GM21515 (cell line): ENCODE measurements around the gene FCSK.
"Not testable (repeated sequence)": the region's sequence is repeated elsewhere in the genome, so short reads cannot be mapped to it uniquely, and the experiment has no call there.

ENCODE experiments used
- ATAC-seq: cut with Tn5 transposase; IDR thresholded peaks from one replicate; pipeline ENCODE4 v1.9.1; 2021; ENCODE audit not compliant: unreplicated experiment

FCSK gene

DNA sequence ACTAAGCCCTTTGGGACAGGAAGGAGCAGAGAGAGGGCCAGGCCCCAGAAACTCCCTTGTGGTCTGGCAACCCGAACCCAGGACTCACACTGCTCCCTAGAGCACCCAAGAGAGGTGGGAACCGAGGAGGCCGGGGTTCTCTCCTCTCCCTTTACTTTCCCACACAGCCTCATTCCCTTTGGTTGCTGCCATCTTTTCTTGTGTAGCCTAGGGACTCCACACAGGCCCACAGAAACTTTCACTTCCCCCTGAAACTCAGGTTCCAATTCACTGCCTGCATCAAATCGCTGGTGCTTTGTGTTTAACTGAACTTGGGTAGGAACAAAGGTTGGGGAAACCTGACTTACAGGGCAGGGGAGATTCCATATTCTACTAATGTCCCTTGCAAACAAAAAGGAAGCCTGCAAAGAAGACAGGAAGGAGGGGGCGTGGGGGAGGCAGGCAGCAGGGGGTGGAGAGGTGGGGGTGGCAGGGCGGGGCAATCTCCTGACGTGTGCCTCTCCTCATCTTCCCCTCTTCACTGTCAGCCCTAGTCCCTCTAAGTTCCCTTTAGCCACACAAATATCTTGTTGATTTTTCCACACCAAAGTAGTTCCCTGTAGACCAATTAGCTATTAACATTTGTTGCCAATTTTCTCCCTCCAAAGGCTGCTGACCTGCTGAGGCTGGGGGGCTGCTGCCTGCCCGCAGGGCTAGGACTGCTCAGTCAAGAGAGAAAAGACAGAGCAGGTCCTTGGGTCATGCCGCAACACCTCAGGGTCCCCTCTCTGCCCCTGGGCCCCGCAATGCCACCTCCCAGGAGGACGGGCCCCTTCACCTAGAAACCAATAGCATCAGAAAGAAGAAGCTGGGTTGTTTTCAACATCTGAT lies 23.5 kb upstream of the FCSK start:
- ATAC-seq, result peak; percentile 44

GRCh38 chr16:70432356-70432722 lies 22.1 kb upstream of the FCSK start:
- ATAC-seq, result no peak

- no peak for ATAC-seq
Observed at GRCh38 chr16:70432723-70433457, 21.5 kb upstream of the FCSK start.

DNA sequence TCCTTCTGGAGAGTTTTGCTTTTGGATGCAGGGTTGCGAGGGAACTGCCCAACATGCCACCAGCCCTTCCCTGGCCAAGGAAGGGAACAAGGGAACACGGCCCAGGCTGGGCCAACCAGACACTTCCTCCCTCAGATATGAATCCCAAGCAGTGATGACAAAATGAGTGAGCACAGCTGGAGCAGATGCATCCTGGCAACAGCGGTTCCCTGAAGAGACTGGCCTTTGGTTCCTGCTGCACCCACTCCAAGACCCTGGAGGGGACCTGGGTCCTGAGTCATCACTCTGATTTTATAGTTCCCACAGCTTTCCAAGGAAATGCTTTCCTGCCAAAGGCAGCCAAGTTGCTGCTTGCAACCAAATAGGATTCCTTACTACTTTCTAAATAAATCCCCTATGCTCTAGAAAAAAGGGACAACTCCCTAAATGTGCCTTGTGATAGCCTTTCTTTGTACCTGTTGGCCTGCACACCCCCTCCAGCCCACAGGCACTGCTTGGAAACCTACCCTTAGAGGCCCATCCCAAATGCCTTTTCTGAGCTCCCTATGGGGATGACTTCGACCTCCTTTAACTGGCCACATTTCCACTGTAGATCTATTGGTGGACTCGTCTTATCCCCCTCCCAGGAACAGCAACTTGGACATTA lies 20.8 kb upstream of the FCSK start:
- ATAC-seq, result no peak

DNA sequence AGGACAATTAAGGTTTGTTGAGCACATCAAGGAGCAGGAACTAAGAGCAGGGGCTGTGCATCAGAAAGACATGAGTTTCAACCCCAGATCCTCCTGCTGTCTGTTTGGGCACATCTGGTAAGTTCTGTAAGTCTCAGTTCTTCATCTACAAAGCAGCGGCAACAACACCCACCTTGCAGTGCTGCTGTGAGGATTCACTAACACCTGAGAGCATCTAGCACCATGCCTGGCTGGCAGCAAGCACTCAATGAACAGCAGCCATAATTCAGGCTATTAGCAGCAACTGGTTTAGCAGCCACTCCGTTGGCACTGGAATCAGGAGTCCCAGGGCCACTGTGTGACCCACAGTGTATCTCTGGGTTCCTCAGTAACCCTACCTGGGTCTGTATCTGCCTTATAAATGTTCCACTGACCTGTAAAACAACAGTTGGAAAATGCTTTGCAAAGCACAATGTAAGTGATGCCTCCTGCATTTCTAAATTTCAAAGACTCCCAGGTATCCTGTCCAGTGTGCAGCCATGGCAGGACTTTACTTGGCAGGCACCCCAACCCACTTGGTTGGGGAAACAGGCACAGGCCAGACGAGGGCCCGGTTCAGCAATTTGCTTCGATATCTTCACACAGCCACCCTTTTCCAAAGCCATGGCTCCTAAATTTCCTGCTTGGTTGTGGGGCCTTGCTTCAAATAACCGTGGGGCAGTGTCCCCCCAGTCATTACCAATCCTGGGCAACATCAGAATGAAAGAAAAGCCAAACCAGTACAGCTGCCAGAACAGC lies 19.7 kb upstream of the FCSK start:
- ATAC-seq, result no peak

- no peak for ATAC-seq
Observed at GRCh38 chr16:70437017-70437581, 17.3 kb upstream of the FCSK start.

DNA sequence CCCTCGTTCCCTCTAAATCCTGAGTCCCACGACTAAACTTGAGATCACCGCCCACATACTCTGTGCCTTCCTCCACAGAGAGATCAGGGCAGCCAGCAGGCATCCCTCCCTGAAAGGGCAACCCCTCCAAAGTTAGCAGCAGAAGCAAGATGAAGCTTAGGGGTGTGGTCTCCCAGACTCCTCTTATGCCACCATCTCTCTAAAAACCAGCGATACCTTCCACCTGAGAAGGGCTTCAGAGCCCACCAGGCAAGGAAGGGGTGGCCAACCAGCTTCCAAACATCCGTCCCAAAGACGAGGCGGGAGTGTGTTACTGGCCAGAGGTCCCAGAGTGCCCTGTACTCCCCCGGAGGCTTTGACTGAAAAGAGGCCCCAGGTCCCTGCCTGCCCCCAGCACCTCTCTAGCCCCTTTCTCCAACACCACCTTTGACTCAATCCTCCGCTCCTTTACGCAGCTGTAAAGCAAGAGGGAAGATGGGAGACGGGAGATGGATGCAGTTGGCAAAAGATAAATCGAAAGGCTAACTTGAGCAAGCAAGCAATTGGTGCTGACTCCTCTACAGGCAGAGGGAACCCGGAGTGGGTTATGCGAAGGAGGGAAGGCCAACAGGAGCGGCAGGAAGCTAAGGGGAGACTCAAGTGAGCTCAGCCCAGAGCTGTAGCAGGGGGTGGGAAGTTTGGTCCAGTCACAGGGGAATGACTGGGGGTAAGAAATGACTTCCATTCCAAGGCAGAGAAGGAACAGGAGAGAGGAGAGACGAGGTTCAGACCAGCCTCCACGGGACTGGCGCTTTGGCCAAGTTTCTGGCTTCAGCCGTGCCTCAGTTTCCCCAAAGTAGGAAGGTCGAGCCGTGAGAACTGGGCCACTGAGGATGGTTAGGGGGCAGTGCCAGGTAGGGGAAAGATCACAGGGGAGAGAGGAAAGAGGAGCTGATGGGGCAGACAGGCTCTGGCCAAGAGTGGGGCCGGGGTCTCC lies 16.5 kb upstream of the FCSK start:
- no peak for ATAC-seq

DNA sequence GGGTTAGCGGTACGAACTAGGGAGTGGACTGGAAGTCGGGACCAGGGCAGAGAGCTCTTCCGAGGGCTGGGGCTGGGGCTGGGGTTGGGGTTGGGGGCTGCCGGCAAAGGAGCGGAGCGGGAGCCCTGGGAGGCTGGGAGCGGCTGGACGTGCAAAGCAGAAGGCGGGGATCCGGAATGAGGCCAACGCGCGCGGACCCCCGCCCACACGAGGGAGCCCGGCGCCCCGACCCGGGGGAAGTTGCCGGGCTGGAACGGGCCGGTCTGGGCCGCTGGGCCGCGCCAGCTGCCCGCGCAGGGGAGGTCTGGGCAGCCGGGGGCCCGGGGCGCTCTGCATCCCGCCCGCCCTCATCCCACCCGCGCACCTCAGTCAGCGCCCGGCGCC lies 15.8 kb upstream of the FCSK start:
- ATAC-seq, result peak; percentile 1

DNA sequence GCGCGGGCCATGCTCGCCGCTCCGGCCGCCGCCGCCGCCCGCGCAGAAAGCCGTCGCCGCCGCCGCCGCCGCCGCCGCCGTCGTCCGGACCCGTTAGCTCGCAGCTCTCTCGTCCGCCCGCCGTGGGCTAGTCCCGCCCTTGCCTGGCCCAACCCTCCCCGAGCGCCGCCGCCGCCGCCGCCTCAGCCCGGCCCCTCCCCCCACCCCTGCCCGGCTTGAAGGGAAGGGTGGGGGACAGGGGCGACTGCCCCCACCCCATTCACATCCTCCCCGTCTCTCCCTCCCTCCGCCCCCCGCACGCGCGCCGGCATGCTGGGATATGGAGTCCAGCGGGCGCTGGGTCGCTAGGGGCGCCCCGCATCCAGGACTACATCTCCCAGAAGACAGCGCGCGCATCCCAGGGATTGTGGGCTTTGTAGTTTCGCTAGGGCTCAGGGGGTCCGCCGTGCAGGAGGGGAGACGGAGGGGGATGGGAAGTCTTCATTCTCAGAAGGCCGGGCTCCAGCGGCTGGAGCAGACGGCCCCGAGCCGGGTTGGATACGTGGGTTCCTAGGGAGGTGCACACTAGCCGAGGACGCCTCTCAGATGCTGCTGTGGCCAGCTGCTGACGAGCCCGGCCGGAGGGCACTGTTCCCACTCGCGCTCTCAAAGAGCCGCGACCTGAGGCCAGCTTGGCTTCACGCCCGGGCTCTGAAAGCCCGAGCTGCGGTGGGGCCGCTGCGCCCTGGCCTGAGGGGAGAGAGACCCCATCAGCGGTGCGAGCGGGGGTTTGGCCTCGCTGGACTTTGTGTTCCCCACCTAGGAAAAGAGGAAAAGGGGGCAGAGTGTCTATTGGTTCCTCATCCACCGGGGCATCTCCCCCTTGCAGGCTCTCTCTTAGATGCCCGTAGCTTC lies 15.2 kb upstream of the FCSK start, which contains the start of gene ST3GAL2:
Gene ST3GAL2 (minus strand): TSS at position 132 of the 894 bp plus-strand sequence. CDS start 40,570 bp downstream, outside the sequence.
- ATAC-seq, result peak; percentile 76

DNA sequence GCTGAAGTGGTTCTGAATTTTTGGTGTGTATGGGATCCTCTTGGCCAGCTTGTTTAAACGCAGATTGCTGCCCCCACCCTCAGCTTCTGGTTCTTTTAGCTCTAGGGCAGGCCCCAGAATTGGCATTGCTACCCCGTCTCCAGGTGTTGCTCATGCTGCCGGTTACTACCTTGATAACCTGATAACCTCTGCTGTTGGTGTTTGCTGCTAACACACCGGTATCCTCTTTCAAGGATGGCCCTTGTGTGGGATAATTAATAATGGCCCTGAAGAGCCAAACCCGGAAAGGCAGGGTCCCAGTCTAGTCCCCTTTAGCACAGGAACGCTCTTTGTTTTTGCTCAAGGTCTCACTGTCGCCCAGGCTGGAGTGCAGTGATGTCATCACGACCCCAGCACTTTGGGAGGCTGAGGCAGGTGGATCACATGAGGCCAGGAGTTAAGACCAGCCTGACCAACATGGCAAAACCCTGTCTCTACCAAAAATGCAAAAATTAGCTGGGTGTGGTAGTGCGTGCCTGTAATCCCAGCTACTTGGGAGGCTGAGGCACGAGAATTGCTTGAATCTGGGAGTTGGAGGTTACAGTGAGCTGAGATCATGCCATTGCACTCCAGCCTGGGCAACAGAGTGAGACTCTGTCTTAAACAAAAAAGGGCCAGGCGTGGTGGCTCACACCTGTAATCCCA lies 14.2 kb upstream of the FCSK start:
- no peak for ATAC-seq

- ATAC-seq, result no peak
Observed at GRCh38 chr16:70441406-70441990, 12.9 kb upstream of the FCSK start.

DNA sequence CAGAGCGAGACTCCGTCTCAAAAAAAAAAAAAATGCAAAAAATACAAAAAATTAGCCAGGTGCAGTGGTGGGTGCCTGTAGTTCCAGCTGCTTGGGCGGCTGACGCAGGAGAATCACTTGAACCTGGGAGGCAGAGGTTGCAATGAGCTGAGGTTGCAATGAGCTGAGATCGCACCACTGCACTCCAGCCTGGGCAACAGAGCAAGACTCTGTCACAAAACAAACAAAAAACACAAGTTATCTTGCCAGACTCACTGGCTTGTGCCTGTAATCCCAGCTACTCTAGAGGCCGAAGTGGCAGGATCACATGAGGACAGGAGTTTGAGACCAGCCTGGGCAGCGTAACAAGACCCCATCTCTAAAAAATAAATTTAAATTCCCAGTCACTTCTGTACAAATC lies 12.1 kb upstream of the FCSK start:
- ATAC-seq, result no peak

DNA sequence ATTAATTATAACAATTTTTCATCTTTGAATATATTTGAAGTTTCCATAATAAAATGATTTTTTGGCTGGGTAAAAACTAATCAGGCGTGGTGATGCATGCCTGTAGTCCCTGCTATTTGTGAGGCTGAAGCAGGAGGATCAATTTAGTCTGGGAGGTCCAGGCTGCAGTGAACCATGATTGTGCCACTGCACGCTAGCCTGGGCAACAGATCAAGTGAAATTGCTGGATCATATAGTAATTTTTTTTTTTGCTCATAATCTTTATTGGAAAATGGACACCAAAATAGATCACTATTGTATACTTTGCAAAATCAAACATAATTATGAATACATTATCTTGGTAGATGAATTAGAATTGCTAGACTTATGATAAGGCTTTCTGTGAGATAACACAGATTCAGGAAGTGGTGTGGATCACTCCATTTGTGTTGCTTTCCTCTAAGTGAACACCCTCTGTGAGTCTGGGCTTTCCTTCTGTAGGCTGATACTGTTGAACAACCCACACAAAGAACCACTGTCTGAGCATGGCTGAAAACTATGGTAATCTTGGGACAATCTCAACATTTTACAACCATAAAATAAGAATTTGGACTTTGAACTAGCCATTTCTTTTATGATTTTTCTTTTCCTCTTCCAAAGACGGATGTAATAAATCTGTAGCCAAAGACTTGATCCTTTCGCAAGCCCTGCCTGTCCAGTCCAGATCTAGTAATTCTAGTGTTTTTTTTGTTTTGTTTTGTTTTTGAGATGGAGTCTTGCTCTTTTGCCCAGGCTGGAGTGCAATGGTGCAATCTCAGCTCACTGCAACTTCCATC lies 9.9 kb upstream of the FCSK start:
- no peak for ATAC-seq

GRCh38 chr16:70448075-70448474 lies 6.3 kb upstream of the FCSK start:
- no peak for ATAC-seq

DNA sequence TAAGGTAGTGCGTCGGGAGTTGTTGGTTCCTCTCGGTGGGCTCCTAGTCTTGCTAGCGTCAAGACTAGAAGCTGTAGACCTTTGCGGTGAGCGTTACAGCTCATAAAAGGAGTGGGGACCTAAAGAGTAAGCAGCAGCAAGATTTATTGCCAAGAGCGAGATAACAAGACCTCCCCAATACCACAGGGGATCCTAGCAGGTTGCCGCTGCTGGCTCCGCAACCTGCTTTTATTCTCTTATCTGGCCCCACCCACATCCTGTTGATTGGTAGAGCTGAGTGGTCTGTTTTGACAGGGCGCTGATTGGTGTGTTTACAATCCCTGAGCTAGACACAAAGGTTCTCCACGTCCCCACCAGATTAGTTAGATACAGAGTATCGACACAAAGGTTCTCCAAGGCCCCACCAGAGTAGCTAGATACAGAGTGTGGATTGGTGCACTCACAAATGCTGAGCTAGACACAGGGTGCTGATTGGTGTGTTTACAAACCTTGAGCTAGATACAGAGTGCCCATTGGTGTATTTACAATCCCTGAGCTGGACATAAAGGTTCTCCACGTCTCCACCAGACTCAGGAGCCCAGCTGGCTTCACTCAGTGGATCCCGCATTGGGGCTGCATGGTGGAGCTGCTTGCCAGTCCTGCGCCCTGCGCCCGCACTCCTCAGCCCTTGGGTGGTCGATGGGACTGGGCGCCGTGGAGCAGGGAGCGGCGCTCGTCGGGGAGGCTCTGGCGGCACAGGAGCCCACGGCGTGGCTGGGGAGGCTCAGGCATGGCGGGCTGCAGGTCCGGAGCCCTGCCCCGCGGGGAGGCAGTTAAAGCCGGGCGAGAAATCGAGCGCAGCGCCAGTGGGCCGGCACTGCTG lies 4.0 kb upstream of the FCSK start:
- ATAC-seq, result not testable (repeated sequence)

DNA sequence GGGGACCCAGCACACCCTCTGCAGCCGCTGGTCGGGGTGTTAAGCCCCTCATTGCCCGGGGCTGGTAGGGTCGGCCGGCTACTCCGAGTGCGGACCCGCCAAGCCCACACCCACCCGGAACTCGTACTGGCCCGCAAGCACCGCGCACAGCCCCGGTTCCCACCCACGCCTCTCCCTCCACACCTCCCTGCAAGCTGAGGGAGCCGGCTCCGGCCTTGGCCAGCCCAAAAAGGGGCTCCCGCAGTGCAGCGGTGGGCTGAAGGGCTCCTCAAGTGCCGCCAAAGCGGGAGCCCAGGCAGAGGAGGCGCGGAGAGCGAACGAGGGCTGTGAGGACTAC lies 3.4 kb upstream of the FCSK start:
- not testable (repeated sequence) for ATAC-seq
